ENCODE measurements around the gene ADAMTS9.

The ADAMTS9 gene

DNA sequence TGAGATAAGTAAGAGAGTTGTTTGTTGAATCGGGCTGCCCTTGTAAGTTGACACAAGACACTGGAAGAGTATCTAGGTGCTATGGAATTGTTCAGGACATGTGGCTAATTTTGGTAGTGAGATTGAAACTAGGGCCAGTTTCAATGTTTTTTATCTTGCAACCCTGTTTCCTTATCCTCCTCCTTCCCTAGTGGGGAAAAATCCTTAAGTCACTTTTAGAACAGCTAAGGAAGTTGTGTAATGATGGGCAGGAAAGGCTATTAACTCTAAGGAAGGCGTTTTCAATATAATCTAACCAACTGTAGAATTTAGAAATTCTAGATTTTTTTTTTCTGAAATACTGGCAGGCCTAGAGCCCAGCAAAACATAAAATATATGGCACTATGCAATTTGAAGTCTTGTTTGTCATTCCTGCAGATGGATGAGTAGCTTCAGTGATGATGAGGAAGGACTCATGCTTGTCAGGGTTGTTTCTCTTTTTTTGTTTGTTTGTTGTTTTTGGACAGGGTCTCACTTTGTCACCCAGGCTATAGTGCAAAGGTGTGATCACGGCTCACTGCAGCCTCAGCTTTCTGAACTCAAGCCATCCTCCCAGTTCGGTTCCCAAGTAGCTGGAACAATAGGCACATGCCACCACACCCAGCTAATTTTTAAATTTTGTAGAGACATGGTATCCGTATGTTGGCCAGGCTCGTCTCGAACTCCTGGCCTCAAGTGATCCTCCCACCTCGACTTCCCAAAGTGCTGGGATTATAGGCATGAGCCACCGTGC lies 27.6 kb upstream of the ADAMTS9 start:
- TF ChIP-seq, protein P1, sequence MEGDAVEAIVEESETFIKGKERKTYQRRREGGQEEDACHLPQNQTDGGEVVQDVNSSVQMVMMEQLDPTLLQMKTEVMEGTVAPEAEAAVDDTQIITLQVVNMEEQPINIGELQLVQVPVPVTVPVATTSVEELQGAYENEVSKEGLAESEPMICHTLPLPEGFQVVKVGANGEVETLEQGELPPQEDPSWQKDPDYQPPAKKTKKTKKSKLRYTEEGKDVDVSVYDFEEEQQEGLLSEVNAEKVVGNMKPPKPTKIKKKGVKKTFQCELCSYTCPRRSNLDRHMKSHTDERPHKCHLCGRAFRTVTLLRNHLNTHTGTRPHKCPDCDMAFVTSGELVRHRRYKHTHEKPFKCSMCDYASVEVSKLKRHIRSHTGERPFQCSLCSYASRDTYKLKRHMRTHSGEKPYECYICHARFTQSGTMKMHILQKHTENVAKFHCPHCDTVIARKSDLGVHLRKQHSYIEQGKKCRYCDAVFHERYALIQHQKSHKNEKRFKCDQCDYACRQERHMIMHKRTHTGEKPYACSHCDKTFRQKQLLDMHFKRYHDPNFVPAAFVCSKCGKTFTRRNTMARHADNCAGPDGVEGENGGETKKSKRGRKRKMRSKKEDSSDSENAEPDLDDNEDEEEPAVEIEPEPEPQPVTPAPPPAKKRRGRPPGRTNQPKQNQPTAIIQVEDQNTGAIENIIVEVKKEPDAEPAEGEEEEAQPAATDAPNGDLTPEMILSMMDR (IDR thresholded peaks at IDR 0.05; ENCODE audit: unreplicated experiment in 3 of 3) = no peak
- Mint-ChIP-seq H3K4me1 (peaks cover 28% of the 10 kb centered on the region), H3K4me3 (no peak overlapping the region), H3K9me3 (no peaks in the 10 kb centered on the region), H3K27me3 (ENCODE audit: low read depth) (no peaks in the 10 kb centered on the region), H3K27ac (peak overlapping the region in 2 of 3 experiments; percentile 14 to 76), H3K36me3 (ENCODE audit: low read depth) (no peaks in the 10 kb centered on the region)

DNA sequence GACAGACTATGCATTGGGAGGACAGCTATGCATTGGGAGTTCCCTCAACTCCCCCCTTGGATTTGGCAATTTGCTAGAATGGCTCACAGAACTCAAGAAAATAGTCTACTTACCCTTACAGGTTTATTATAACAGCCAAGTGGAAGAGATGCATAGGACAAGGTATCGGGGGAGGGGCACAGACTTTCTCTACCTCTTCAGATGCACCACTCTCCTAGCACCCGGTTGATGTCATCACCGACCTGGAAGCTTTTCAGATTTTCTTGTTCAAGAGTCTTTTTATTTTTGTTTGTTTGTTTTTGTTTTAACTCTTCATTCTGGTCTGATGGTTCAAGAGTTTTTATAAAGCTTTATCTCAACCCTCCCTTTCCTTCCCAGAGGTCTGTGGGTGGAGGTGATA lies 20.7 kb upstream of the ADAMTS9 start:
- H3K36me3 Mint-ChIP-seq (ENCODE audit: low read depth) = peaks cover 4% of the 10 kb centered on the region
- H3K27me3 Mint-ChIP-seq (ENCODE audit: low read depth) = no peaks in the 10 kb centered on the region
- peak overlapping the region in 1 of 3 experiments; percentile 36 for H3K27ac Mint-ChIP-seq
- TF ChIP-seq, protein P1 (IDR thresholded peaks at IDR 0.05; ENCODE audit: unreplicated experiment in 3 of 3) = no peak
- H3K9me3 Mint-ChIP-seq = no peaks in the 10 kb centered on the region
- H3K4me3 Mint-ChIP-seq = no peak overlapping the region
- peaks cover 6% of the 10 kb centered on the region for H3K4me1 Mint-ChIP-seq

DNA sequence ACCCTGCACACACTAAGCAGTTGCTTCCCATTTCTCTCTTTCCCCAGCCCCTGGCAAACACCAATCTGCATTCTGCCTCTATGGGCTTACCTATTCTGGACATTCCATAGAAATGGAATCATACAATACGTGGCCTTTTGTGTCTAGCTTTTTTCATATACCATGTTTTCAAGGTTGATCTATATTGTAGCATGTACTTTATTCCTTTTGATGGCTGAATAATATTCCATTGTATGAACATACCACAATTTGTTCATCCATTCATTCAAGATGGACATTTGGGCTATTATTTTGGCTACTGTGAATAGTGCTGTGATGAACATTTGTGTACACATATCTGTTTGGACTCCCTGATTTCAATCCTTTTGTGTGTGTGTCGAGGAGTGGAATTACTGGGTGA lies 18.1 kb upstream of the ADAMTS9 start:
- H3K27me3 Mint-ChIP-seq (ENCODE audit: low read depth) = no peaks in the 10 kb centered on the region
- H3K4me1 Mint-ChIP-seq = no peaks in the 10 kb centered on the region
- H3K9me3 Mint-ChIP-seq = no peaks in the 10 kb centered on the region
- no peak overlapping the region for H3K4me3 Mint-ChIP-seq
- TF ChIP-seq, protein P1 (IDR thresholded peaks at IDR 0.05; ENCODE audit: unreplicated experiment in 3 of 3) = no peak
- peaks cover 4% of the 10 kb centered on the region for H3K36me3 Mint-ChIP-seq (ENCODE audit: low read depth)
- H3K27ac Mint-ChIP-seq = no peak overlapping the region

DNA sequence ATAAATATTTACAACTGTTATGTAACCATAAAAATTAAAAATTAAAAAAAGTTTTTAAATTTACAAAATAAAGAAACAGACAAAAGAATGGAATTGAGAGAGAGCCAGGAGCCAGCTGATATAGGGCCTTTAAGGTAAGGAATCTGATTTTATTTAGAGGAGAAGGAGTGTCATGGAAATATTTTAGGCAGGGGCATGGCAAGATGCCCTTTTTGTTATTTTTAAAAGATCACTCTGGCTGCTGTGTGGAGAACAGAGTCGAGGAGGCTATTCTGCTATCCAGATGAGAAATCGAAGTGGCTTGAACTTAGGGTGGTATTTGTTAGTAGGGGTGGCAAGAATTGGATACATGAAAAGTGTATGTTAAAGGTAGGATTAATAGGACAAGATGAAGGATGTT lies 9.1 kb upstream of the ADAMTS9 start:
- Mint-ChIP-seq H3K4me1 (no peaks in the 10 kb centered on the region), H3K27ac (no peak overlapping the region), H3K27me3 (ENCODE audit: low read depth) (no peaks in the 10 kb centered on the region), H3K36me3 (ENCODE audit: low read depth) (peaks cover 14% of the 10 kb centered on the region), H3K4me3 (no peak overlapping the region), H3K9me3 (peaks cover 2% of the 10 kb centered on the region)
- TF ChIP-seq, protein P1 (IDR thresholded peaks at IDR 0.05; ENCODE audit: unreplicated experiment in 3 of 3) = no peak

DNA sequence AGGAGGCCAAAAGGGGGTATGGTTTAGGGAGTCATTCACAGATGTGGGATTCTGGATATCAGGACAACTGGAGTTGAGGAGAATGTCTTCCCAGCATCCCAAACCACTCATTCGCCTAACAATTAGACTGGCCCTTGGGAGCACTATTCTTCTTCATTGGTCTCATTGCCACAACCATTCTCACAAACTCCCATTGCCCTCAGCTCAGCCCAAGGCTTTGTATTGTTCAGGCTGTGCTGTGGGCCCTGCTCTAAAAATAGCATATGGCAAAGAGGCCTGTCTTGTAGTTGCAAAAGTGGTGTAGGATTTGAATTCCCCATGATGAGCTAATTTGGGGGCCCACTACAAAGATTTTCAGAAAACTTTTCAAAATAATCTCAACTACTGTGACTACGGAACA lies 6.3 kb upstream of the ADAMTS9 start:
- TF ChIP-seq, protein P1 (IDR thresholded peaks at IDR 0.05; ENCODE audit: unreplicated experiment in 3 of 3) = no peak
- Mint-ChIP-seq H3K4me3 (no peak overlapping the region), H3K27me3 (ENCODE audit: low read depth) (no peaks in the 10 kb centered on the region)

DNA sequence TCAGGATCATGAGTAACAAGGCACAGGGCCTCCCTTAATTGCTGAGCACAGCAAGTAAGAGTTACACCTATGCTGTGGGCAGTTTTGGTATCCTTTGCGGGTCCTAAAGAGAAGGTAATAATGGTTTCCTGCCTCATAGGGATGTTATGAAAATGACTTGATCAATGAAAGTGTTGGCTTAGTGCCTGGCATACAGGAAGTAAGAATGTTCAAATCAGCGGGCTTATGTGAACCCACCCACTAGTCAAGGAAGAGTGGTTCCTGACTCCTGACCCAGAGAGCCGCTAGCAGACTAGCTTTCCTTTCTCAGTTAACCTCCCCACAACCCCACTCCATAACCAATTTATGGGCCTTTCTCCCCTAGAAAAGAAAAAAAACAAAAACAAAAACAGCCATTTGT lies 5.2 kb upstream of the ADAMTS9 start:
- H3K27me3 Mint-ChIP-seq (ENCODE audit: low read depth) = no peaks in the 10 kb centered on the region
- H3K9me3 Mint-ChIP-seq = no peaks in the 10 kb centered on the region
- TF ChIP-seq, protein P1 (IDR thresholded peaks at IDR 0.05; ENCODE audit: unreplicated experiment in 3 of 3) = no peak
- peaks cover under 1% of the 10 kb centered on the region for H3K36me3 Mint-ChIP-seq (ENCODE audit: low read depth)
- H3K4me1 Mint-ChIP-seq = peaks cover 5% of the 10 kb centered on the region
- H3K4me3 Mint-ChIP-seq = no peak overlapping the region
- peak overlapping the region in 2 of 3 experiments; percentile 26 to 74 for H3K27ac Mint-ChIP-seq

More for the DNA sequence above, 6.3 kb upstream of the ADAMTS9 start:
- Mint-ChIP-seq H3K36me3 (ENCODE audit: low read depth) (peaks cover 5% of the 10 kb centered on the region), H3K9me3 (no peaks in the 10 kb centered on the region), H3K4me1 (peaks cover under 1% of the 10 kb centered on the region), H3K27ac (no peak overlapping the region)

Data from nephron (organoid).